Motor neuron (in vitro differentiated cells): ENCODE data around the gene TRABD2A. TPM values are rescaled to one million over a fixed set of nuclear protein-coding genes. Genes with fewer than 3 reads are reported as not detected.
"Not testable (repeated sequence)": the region's sequence is repeated elsewhere in the genome, so short reads cannot be mapped to it uniquely, and the experiment has no call there.

Experiments used
- ATAC-seq, 8 experiments: fragments of 200-7000 bp; cut with Tn5 transposase; replicated peaks in 6 of 8; 2 replicates each; pipeline ENCODE4 v1.8.0; 2021; ENCODE audit warnings: mild to moderate bottlenecking in 8 of 8, moderate library complexity in 8 of 8
- H3K27ac ChIP-seq, 2 donors: fragments of 250-450 bp; sonication (Bioruptor Pico); 2 replicates each; pipeline ENCODE4 v1.9.0; 2021; ENCODE audit warnings: antibody characterized with exemption in 2 of 2, mild to moderate bottlenecking in 2 of 2, moderate library complexity in 1 of 2
- H3K4me1 ChIP-seq, 2 donors: fragments of 250-450 bp; sonication (Bioruptor Pico); replicated peaks in 1 of 2; 2 replicates each; pipeline ENCODE4 v1.6.1; 2021; ENCODE audit warnings: antibody characterized with exemption in 2 of 2, mild to moderate bottlenecking in 2 of 2, moderate library complexity in 1 of 2
- H3K4me3 ChIP-seq, 5 donors: fragments of 250-450 bp; sonication (Bioruptor Pico); 2 replicates each; pipeline ENCODE4 v1.9.0; 2021; ENCODE audit warnings: antibody characterized with exemption in 5 of 5, mild to moderate bottlenecking in 5 of 5, moderate library complexity in 4 of 5
- WGBS, 10 experiments: fragments of 450-650 bp; shearing (Covaris generic); methylation state at CpG; one replicate each; pipeline ENCODE4 v1.0.0; 2022; 5-methylcytosine and 5-hydroxymethylcytosine counted together
- in situ Hi-C, 9 experiments: fragments of 400-800 bp; cut with MboI; loops; one replicate each; pipeline ENCODE4 v1.15.0; 2021; ENCODE audit warnings: low sequenced_read_pairs in 9 of 9, low pct_unique_long_range_greater_than_20kb in 2 of 9; ENCODE audit not compliant: unreplicated experiment in 9 of 9
- total RNA-seq, 8 experiments: library from RNA; unstranded; fragments of 300-600 nt; gene quantifications; 2 replicates each; pipeline versions ENCODE4 v1.2.3 to v1.2.4, GENCODE V29; 2022

The TRABD2A gene
- total RNA-seq, 8 experiments from 2014 or later: 0.65 to 5.4 (median 2.8) TPM

GRCh38 chr2:84792856-84793522, 87.9 kb downstream of the TRABD2A start:
- Histone ChIP-seq H3K4me3 (no peak overlapping the region), H3K4me1 (no peaks in the 10 kb centered on the region), H3K27ac (no peak overlapping the region)
- no peak for ATAC-seq
- 70 to 100% (median 97%) methylated on average over 1 to 6 of the region's 6 CpGs; no CpG with 5 or more reads in 3 of the 10 experiments for whole genome bisulfite sequencing, 10 experiments
- in situ Hi-C loops: no loop called here

GRCh38 chr2:84788498-84788897, 92.4 kb downstream of the TRABD2A start:
- Histone ChIP-seq H3K4me1 (no peaks in the 10 kb centered on the region), H3K27ac (no peak overlapping the region), H3K4me3 (no peak overlapping the region)
- in situ Hi-C loops: no loop called here
- no peak for ATAC-seq
- WGBS, 10 experiments: 0 to 100% (median 74%) methylated on average over 1 to 3 of the region's 3 CpGs

- Histone ChIP-seq H3K27ac (no peak overlapping the region), H3K4me1 (no peaks in the 10 kb centered on the region), H3K4me3 (no peak overlapping the region)
- WGBS, 10 experiments: 0 to 89% (median 46%) methylated on average over 1 of the region's 1 CpG; no CpG with 5 or more reads in 2 of the 10 experiments
- in situ Hi-C loops: no loop called here
- ATAC-seq: no peak
Observed at GRCh38 chr2:84788027-84788426, 92.9 kb downstream of the TRABD2A start.

- in situ Hi-C loops: no loop called here
- no peaks in the 10 kb centered on the region for H3K4me1 ChIP-seq
- no peak for ATAC-seq
- no peak overlapping the region for H3K4me3 ChIP-seq
- no peak overlapping the region for H3K27ac ChIP-seq
Observed at GRCh38 chr2:84786601-84787000, 94.3 kb downstream of the TRABD2A start.

GRCh38 chr2:84785950-84786349, 94.9 kb downstream of the TRABD2A start:
- WGBS, 10 experiments: 22 to 100% (median 87%) methylated on average over 1 to 4 of the region's 4 CpGs; no CpG with 5 or more reads in 1 of the 10 experiments
- no peak overlapping the region for H3K27ac ChIP-seq
- H3K4me3 ChIP-seq: no peak overlapping the region
- in situ Hi-C loops: no loop called here
- no peaks in the 10 kb centered on the region for H3K4me1 ChIP-seq
- ATAC-seq: no peak

GRCh38 chr2:84782717-84783442, 98.0 kb downstream of the TRABD2A start:
- H3K27ac ChIP-seq: no peak overlapping the region
- no peak for ATAC-seq
- 14 to 100% (median 80%) methylated on average over 1 of the region's 1 CpG; no CpG with 5 or more reads in 1 of the 10 experiments for WGBS, 10 experiments
- no peak overlapping the region for H3K4me3 ChIP-seq
- in situ Hi-C loops: no loop called here
- H3K4me1 ChIP-seq: no peaks in the 10 kb centered on the region

- Histone ChIP-seq H3K4me3 (no peak overlapping the region), H3K4me1 (no peaks in the 10 kb centered on the region), H3K27ac (no peak overlapping the region)
- ATAC-seq: peak in 2 of 8 experiments; percentile 92 to 99
- in situ Hi-C loops: no loop called here
- 18 to 100% (median 83%) methylated on average over 1 to 3 of the region's 3 CpGs; no CpG with 5 or more reads in 1 of the 10 experiments for WGBS, 10 experiments
Observed at GRCh38 chr2:84781942-84782716, 98.8 kb downstream of the TRABD2A start.

GRCh38 chr2:84779781-84780180, 101.1 kb downstream of the TRABD2A start:
- ATAC-seq: no peak
- 39 to 100% (median 69%) methylated on average over 1 to 3 of the region's 3 CpGs; no CpG with 5 or more reads in 1 of the 10 experiments for WGBS, 10 experiments
- H3K27ac ChIP-seq: no peak overlapping the region
- in situ Hi-C loops: no loop called here
- H3K4me3 ChIP-seq: no peak overlapping the region
- no peaks in the 10 kb centered on the region for H3K4me1 ChIP-seq

GRCh38 chr2:84778911-84779690, 101.8 kb downstream of the TRABD2A start:
- in situ Hi-C loops: no loop called here
- Histone ChIP-seq H3K4me1 (no peaks in the 10 kb centered on the region), H3K27ac (no peak overlapping the region), H3K4me3 (no peak overlapping the region)
- no peak for ATAC-seq
- 50 to 100% (median 86%) methylated on average over 1 of the region's 1 CpG; no CpG with 5 or more reads in 2 of the 10 experiments for WGBS, 10 experiments

GRCh38 chr2:84776011-84776410, 104.9 kb downstream of the TRABD2A start:
- Histone ChIP-seq H3K4me3 (no peak overlapping the region), H3K4me1 (no peaks in the 10 kb centered on the region), H3K27ac (no peak overlapping the region)
- ATAC-seq: no peak
- in situ Hi-C loops: no loop called here
- 20 to 100% (median 79%) methylated on average over 1 of the region's 1 CpG; no CpG with 5 or more reads in 4 of the 10 experiments for WGBS, 10 experiments

GRCh38 chr2:84773562-84773961, 107.3 kb downstream of the TRABD2A start:
- H3K4me3 ChIP-seq, H3K27ac ChIP-seq, in situ Hi-C loops, ATAC-seq, H3K4me1 ChIP-seq: not testable (repeated sequence)
- WGBS, 10 experiments: 0 to 90% (median 46%) methylated on average over 1 to 3 of the region's 3 CpGs
